H9 (cell line): ENCODE measurements around the gene PDHB. TPM values are rescaled to one million over a fixed set of nuclear protein-coding genes. Genes with fewer than 3 reads are reported as not detected.

Source experiments
- DNase-seq: peaks from one replicate; pipeline ENCODE4 v3.0.0-alpha.2; 2017
- H2AFZ ChIP-seq: one replicate; pipeline ENCODE4 v1.6.1; 2013; ENCODE audit warnings: mild to moderate bottlenecking, low read length, control low read depth, moderate library complexity
- H2AK5ac ChIP-seq: 2 replicates; pipeline ENCODE4 v1.6.1; 2013; ENCODE audit warnings: low read length, control low read depth, mixed read lengths; ENCODE audit not compliant: insufficient read length
- H2BK120ac ChIP-seq: one replicate; pipeline ENCODE4 v1.6.1; 2013; ENCODE audit warnings: low read depth, mild to moderate bottlenecking, low read length, control low read depth, inconsistent platforms; ENCODE audit not compliant: poor library complexity, severe bottlenecking
- H2BK12ac ChIP-seq: 2 replicates; pipeline ENCODE4 v1.6.1; 2013; ENCODE audit warnings: low read length, control low read depth, mixed read lengths, low read depth; ENCODE audit not compliant: insufficient read length
- H2BK15ac ChIP-seq: 2 replicates; pipeline ENCODE4 v1.6.1; 2013; ENCODE audit warnings: low read depth, low read length, control low read depth
- H2BK20ac ChIP-seq: one replicate; pipeline ENCODE4 v1.6.1; 2013; ENCODE audit warnings: low read depth, mild to moderate bottlenecking, low read length, control low read depth, inconsistent platforms; ENCODE audit not compliant: poor library complexity, severe bottlenecking
- H2BK5ac ChIP-seq: 2 replicates; pipeline ENCODE4 v1.6.1; 2013; ENCODE audit warnings: low read length, control low read depth, mixed read lengths; ENCODE audit not compliant: insufficient read length
- H3K14ac ChIP-seq: 2 replicates; pipeline ENCODE4 v1.6.1; 2013; ENCODE audit warnings: low read length, control low read depth; ENCODE audit not compliant: insufficient read depth
- H3K18ac ChIP-seq: 2 replicates; pipeline ENCODE4 v1.6.1; 2013; ENCODE audit warnings: low read depth, mild to moderate bottlenecking, mixed read lengths, low read length, control low read depth; ENCODE audit not compliant: insufficient read length
- H3K23ac ChIP-seq: 2 replicates; pipeline ENCODE4 v1.6.1; 2013; ENCODE audit warnings: low read length, control low read depth, mixed read lengths, low read depth; ENCODE audit not compliant: insufficient read length
- H3K23me2 ChIP-seq: 2 replicates; pipeline ENCODE4 v1.6.1; 2013; ENCODE audit warnings: low read depth, mild to moderate bottlenecking, mixed read lengths, low read length, control low read depth; ENCODE audit not compliant: insufficient read length, poor library complexity, severe bottlenecking
- H3K27ac ChIP-seq: 2 replicates; pipeline ENCODE4 v1.5.1; 2013; ENCODE audit warnings: low read length, control low read depth, mixed read lengths, low read depth; ENCODE audit not compliant: insufficient read length
- H3K27me3 ChIP-seq: 2 replicates; pipeline ENCODE4 v1.6.1; 2013; ENCODE audit warnings: low read length, control low read depth, inconsistent platforms; ENCODE audit not compliant: insufficient read depth
- H3K4ac ChIP-seq: 2 replicates; pipeline ENCODE4 v1.6.1; 2013; ENCODE audit warnings: low read depth, mild to moderate bottlenecking, control low read depth, inconsistent platforms, low read length, moderate library complexity
- H3K4me1 ChIP-seq: 2 replicates; pipeline ENCODE4 v1.6.1; 2013; ENCODE audit warnings: low read length, control low read depth, inconsistent platforms; ENCODE audit not compliant: insufficient read depth
- H3K4me2 ChIP-seq: 2 replicates; pipeline ENCODE4 v1.6.1; 2013; ENCODE audit warnings: low read length, control low read depth, mixed read lengths; ENCODE audit not compliant: insufficient read length, insufficient read depth
- H3K56ac ChIP-seq: 2 replicates; pipeline ENCODE4 v1.6.1; 2013; ENCODE audit warnings: low read depth, mild to moderate bottlenecking, mixed read lengths, low read length, control low read depth; ENCODE audit not compliant: insufficient read length
- H3K79me1 ChIP-seq: 2 replicates; pipeline ENCODE4 v1.6.1; 2013; ENCODE audit warnings: low read depth, mild to moderate bottlenecking, moderate library complexity, low read length, control low read depth, inconsistent platforms; ENCODE audit not compliant: insufficient read depth, poor library complexity, severe bottlenecking
- H3K79me2 ChIP-seq: 2 replicates; pipeline ENCODE4 v1.6.1; 2013; ENCODE audit warnings: low read length, control low read depth, inconsistent platforms; ENCODE audit not compliant: insufficient read depth
- H3K9ac ChIP-seq: 2 replicates; pipeline ENCODE4 v1.6.1; 2013; ENCODE audit warnings: low read length, control low read depth, mixed read lengths; ENCODE audit not compliant: insufficient read length; ENCODE audit errors: extremely low read depth
- H3K9me3 ChIP-seq: one replicate; pipeline ENCODE4 v1.6.1; 2013; ENCODE audit warnings: low read depth, low read length, inconsistent platforms; ENCODE audit not compliant: control insufficient read depth
- H3T11ph ChIP-seq: one replicate; pipeline ENCODE4 v1.6.1; 2013; ENCODE audit warnings: mild to moderate bottlenecking, low read length, control low read depth, inconsistent platforms
- H4K20me1 ChIP-seq: one replicate; pipeline ENCODE4 v1.6.1; 2013; ENCODE audit not compliant: control insufficient read depth, insufficient read length, insufficient read depth
- H4K5ac ChIP-seq: 2 replicates; pipeline ENCODE4 v1.6.1; 2013; ENCODE audit warnings: low read depth, mild to moderate bottlenecking, mixed read lengths, low read length, control low read depth; ENCODE audit not compliant: insufficient read length
- H4K8ac ChIP-seq: replicated peaks from 2 replicates; pipeline ENCODE4 v1.6.1; 2013; ENCODE audit warnings: low read length, control low read depth, mixed read lengths, low read depth; ENCODE audit not compliant: insufficient read length
- H4K91ac ChIP-seq: 2 replicates; pipeline ENCODE4 v1.6.1; 2013; ENCODE audit warnings: low read depth, mild to moderate bottlenecking, moderate library complexity, mixed read lengths, low read length, control low read depth; ENCODE audit not compliant: insufficient read length
- H3K27ac Mint-ChIP-seq, 3 experiments: 2 replicates in 2 of 3; 3 replicates in 1 of 3; pipeline ENCODE4 v1.8.0; 2020 to 2021; ENCODE audit warnings: mixed read lengths in 3 of 3, mild to moderate bottlenecking in 1 of 3, moderate library complexity in 1 of 3
- H3K27me3 Mint-ChIP-seq: 2 replicates; pipeline ENCODE4 v1.8.0; 2021; ENCODE audit warnings: low read depth, mild to moderate bottlenecking, moderate library complexity, mixed read lengths
- H3K36me3 Mint-ChIP-seq, 3 experiments: 2 replicates in 2 of 3; 3 replicates in 1 of 3; pipeline ENCODE4 v1.8.0; 2020 to 2021; ENCODE audit warnings: low read depth in 3 of 3, mixed read lengths in 3 of 3; ENCODE audit not compliant: insufficient read depth in 1 of 3
- H3K4me1 Mint-ChIP-seq, 2 experiments: 2 replicates each; pipeline ENCODE4 v1.8.0; 2020; ENCODE audit warnings: mixed read lengths in 2 of 2
- H3K4me3 Mint-ChIP-seq, 2 experiments: 2 replicates in 1 of 2; 3 replicates in 1 of 2; pipeline ENCODE4 v1.8.0; 2020 to 2021; ENCODE audit warnings: mild to moderate bottlenecking in 2 of 2, mixed read lengths in 2 of 2, moderate library complexity in 1 of 2
- H3K9me3 Mint-ChIP-seq, 2 experiments: 2 replicates in 1 of 2; 3 replicates in 1 of 2; pipeline ENCODE4 v1.8.0; 2020; ENCODE audit warnings: mild to moderate bottlenecking in 2 of 2, mixed read lengths in 2 of 2, moderate library complexity in 1 of 2
- CTCF ChIP-seq: fragments of 200-600 bp; sonication (generic); conservative IDR thresholded peaks from 3 replicates; pipeline ENCODE4 v1.8.0; 2021; ENCODE audit warnings: antibody characterized with exemption, mild to moderate bottlenecking
- WGBS: extraction: QIAGEN DNeasy Blood & Tissue Kit; methylation state at CpG from one replicate; pipeline ENCODE4 v1.1.7; 2013; ENCODE audit warnings: missing lambda C conversion rate, low lambda C conversion rate, mixed read lengths; ENCODE audit not compliant: insufficient read length; ENCODE audit errors: extremely low coverage; 5-methylcytosine and 5-hydroxymethylcytosine counted together
- total RNA-seq: library from RNA; stranded (reverse); gene quantifications from 2 replicates; pipeline ENCODE4 v1.2.1, GENCODE V29; 2021

Gene PDHB
- total RNA-seq, 1 experiment from 2014 or later: 132 TPM

- Histone ChIP-seq H3T11ph (no peak overlapping the region), H3K14ac (no peak overlapping the region), H3K56ac (no peak overlapping the region), H2BK120ac (no peak overlapping the region), H3K79me1 (no peaks in the 10 kb centered on the region), H2BK15ac (no peak overlapping the region), H2AFZ (no peak overlapping the region), H4K91ac (no peak overlapping the region), H2BK12ac (no peak overlapping the region), H3K23ac (no peak overlapping the region), H3K4me2 (no peak overlapping the region), H2BK20ac (no peak overlapping the region), H2AK5ac (no peak overlapping the region), H3K4ac (no peak overlapping the region), H4K5ac (no peak overlapping the region), H4K8ac (no peak overlapping the region), H3K9ac (no peak overlapping the region), H2BK5ac (no peak overlapping the region), H3K79me2 (peaks cover 1% of the 10 kb centered on the region; the same call in 1 of the 2 replicates), H3K27ac (no peak overlapping the region), H3K23me2 (no peaks in the 10 kb centered on the region), H4K20me1 (peaks cover under 1% of the 10 kb centered on the region), H3K27me3 (no peaks in the 10 kb centered on the region), H3K18ac (no peak overlapping the region), H3K9me3 (no peaks in the 10 kb centered on the region), H3K4me1 (peaks cover 2% of the 10 kb centered on the region; the same call in 1 of the 2 replicates)
- no peak for DNase-seq
- Mint-ChIP-seq H3K4me1 (peaks cover 12 to 16% of the 10 kb centered on the region in 2 experiments), H3K9me3 (no peaks in the 10 kb centered on the region), H3K4me3 (no peak overlapping the region), H3K27me3 (no peaks in the 10 kb centered on the region; the same call in 1 of the 2 replicates), H3K27ac (no peak overlapping the region), H3K36me3 (peaks cover 53 to 71% (median 62%) of the 10 kb centered on the region in 3 experiments)
- WGBS: no CpG with 5 or more reads among the region's 1 CpG
- no peak for TF ChIP-seq CTCF
Observed at GRCh38 chr3:58429657-58430056, 4.0 kb downstream of the PDHB start.
